SK-N-MC (cell line): ENCODE measurements around the gene PTPN6.
A peak's percentile ranks its signal among the peaks of the same experiment; 100 is the strongest.

ENCODE experiments used
- DNase-seq: peaks from one replicate; pipeline ENCODE4 v3.0.0-alpha.2; 2011; ENCODE audit warnings: low read depth, low spot score
- H3K27ac ChIP-seq: fragments of 200-600 bp; sonication (generic); 2 replicates; pipeline ENCODE4 v1.5.1; 2016; ENCODE audit warnings: mixed run types
- H3K36me3 ChIP-seq: fragments of 200-600 bp; sonication (generic); 2 replicates; pipeline ENCODE4 v1.6.1; 2017; ENCODE audit warnings: antibody characterized with exemption, low read length, mixed read lengths; ENCODE audit not compliant: insufficient read depth
- H3K4me3 ChIP-seq: fragments of 200-600 bp; sonication (generic); 2 replicates; pipeline ENCODE4 v1.5.1; 2016
- H3K9ac ChIP-seq: fragments of 200-600 bp; sonication (generic); 2 replicates; pipeline ENCODE4 v1.8.0; 2017; ENCODE audit warnings: mixed run types, mixed read lengths; ENCODE audit not compliant: insufficient read length
- H3K9me3 ChIP-seq: fragments of 200-600 bp; sonication (generic); 2 replicates; pipeline ENCODE4 v1.6.1; 2017; ENCODE audit warnings: low read depth, mild to moderate bottlenecking, antibody characterized with exemption, low read length, moderate library complexity, mixed read lengths
- EZH2 ChIP-seq: fragments of 200-600 bp; sonication (generic); IDR thresholded peaks from one replicate; pipeline ENCODE4 v1.6.1; 2017; ENCODE audit warnings: antibody characterized with exemption
- FOXP2 ChIP-seq: optimal IDR thresholded peaks from 2 replicates; pipeline ENCODE3; 2011; ENCODE audit warnings: mild to moderate bottlenecking, moderate library complexity; ENCODE audit not compliant: insufficient read depth; ENCODE audit errors: extremely low read length, control extremely low read depth
- POLR2AphosphoS5 ChIP-seq: IDR thresholded peaks from 2 replicates; pipeline ENCODE4 v1.6.1; 2012; ENCODE audit warnings: mild to moderate bottlenecking, low read depth, low read length, borderline replicate concordance

The PTPN6 gene

DNA sequence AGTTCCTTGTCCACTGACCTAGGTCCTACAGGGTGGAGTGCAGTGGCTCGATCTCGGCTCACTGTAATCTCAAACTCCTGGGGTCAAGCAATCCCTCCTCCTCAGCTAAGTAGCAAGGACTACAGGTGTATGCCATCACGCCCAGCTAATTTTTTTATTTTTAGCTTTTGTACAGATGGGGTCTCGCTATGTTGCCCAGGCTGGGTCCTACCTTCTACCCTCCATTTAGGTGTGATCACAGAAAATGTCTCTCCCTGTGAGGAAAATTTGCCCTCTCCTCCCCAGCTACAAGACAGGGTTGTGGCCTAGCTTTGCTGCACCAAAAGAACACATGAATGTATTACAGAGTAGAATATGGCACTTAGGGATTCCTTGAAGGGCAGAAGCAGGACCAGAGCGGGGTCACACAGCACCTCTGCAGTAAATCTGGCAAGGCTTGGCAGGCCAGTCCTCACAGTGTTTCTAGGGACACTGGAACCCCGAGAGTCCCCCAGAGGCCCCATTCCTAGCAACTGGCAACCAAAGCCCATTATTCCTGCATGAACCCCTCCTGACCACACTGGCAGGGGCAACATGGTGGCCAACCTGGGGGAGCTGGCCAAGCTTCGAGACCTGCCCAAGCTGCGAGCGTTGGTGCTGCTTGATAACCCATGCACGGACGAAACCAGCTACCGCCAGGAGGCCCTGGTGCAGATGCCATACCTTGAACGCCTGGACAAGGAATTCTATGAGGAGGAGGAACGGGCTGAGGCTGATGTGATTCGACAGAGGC lies 38.8 kb upstream of the PTPN6 start:
- H3K9me3 ChIP-seq: no peaks in the 10 kb centered on the region
- H3K4me3 ChIP-seq: no peak overlapping the region
- TF ChIP-seq FOXP2 (no peak), POLR2AphosphoS5 (no peak), EZH2 (no peak)
- H3K27ac ChIP-seq: no peak overlapping the region
- no peak overlapping the region for H3K9ac ChIP-seq
- no peak for DNase-seq
- H3K36me3 ChIP-seq: peaks cover 8% of the 10 kb centered on the region; the same call in 1 of the 2 replicates

DNA sequence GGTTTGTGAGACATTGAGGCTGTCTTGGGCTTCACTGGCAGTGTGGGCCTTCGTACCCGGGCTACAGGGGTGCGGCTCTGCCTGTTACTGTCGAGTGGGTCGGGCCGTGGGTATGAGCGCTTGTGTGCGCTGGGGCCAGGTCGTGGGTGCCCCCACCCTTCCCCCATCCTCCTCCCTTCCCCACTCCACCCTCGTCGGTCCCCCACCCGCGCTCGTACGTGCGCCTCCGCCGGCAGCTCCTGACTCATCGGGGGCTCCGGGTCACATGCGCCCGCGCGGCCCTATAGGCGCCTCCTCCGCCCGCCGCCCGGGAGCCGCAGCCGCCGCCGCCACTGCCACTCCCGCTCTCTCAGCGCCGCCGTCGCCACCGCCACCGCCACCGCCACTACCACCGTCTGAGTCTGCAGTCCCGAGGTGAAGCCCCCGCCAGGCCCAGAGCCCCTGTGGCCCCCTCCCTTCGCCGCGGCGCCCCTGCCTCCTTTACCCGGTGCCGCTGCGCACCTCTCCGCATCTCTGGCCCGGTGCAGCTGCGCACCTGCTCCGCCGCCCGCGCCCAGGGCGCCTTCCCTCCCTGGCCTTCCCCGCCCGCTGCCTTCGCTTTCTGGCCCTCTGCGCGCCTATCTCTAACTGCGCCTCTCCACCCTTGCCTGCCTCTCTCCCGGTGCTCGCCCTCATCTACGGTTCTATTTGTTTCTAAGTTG lies 36.8 kb upstream of the PTPN6 start, which contains the start of gene ENO2:
ENO2 (plus strand) TSS at position 335 of the 701 bp plus-strand sequence. CDS start 1,253 bp downstream, outside the sequence.
- H3K9me3 ChIP-seq: no peaks in the 10 kb centered on the region
- H3K4me3 ChIP-seq: peak within 1 kb of the TSS; percentile 89
- no peak for DNase-seq
- no peak within 1 kb of the TSS for H3K27ac ChIP-seq
- peak within 1 kb of the TSS; percentile 64 for H3K9ac ChIP-seq
- TF ChIP-seq EZH2 (no peak), POLR2AphosphoS5 (peak; percentile 25; the same call in 1 of the 2 replicates)
- H3K36me3 ChIP-seq: peaks cover 9% of the 10 kb centered on the region; the same call in 1 of the 2 replicates

DNA sequence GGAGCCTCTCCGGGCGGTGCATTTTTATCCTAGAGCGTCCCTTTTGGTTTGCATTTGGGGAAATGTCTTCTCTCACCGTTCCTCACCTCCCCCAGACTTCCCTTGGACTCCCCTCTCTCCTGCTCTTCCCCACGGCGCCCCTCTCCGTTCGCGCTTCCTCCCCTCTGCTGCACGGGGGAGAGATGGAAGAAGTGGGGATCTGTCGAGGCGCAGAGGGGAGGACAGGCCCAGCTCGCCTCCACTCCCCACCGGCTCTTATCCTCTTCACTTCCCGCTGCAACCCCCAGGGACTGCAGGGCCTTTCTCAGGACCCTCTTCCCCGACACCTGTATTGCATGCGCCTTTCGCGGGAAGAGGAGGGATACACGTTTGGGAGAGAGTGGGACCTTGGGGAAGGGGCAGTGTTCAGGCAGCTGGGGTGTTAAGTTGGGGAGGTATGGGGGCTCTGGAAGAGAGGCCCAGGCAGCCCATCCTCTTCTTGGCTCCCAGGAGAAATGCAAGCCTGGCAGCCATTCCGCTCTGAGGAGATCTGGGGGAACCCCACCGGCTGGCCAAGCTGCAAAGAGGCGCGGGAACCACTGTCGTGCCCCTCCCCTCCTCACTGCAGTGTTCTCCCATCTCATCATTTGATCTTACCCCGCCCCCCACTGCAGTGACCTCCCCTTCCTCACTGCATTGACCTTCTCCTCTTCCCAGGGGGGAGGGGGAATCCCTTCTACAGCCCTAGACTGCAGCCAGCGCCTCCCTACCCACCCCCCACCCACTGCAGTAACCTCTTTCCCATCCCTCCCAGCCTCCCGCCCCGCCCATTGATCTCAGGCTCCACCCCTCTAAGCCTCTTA lies 36.0 kb upstream of the PTPN6 start:
- no peak for DNase-seq
- Histone ChIP-seq H3K36me3 (peaks cover 9% of the 10 kb centered on the region; the same call in 1 of the 2 replicates), H3K9me3 (no peaks in the 10 kb centered on the region), H3K27ac (no peak overlapping the region), H3K9ac (peak overlapping the region; percentile 64), H3K4me3 (peak overlapping the region; percentile 89)
- no peak for TF ChIP-seq EZH2
- TF ChIP-seq POLR2AphosphoS5: no peak
- TF ChIP-seq FOXP2: no peak

DNA sequence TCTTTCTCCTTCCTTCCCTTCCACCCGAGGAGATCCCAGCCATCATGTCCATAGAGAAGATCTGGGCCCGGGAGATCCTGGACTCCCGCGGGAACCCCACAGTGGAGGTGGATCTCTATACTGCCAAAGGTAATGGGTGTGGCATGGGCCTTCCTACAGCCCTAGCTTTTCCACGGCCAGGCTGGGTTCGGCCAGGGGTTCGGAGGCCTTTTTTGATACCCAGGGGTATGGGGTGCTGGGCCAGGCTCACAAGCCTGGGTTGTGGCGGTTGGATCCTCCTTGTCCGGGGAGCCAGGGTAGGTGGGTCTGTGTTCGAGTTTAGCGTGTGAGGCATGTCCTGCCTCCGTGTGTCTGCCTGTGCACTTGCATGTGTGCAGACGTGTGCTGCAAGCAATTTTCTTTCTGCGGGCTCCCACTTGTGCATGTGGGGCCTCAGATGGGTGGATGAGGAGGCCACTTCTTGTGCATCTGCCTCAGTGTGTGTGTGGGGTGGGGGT lies 35.3 kb upstream of the PTPN6 start:
- H3K27ac ChIP-seq: no peak overlapping the region
- no peak for DNase-seq
- H3K9me3 ChIP-seq: no peaks in the 10 kb centered on the region
- H3K36me3 ChIP-seq: peaks cover 9% of the 10 kb centered on the region; the same call in 1 of the 2 replicates
- H3K9ac ChIP-seq: no peak overlapping the region
- TF ChIP-seq FOXP2 (no peak), POLR2AphosphoS5 (no peak), EZH2 (no peak)
- H3K4me3 ChIP-seq: peak overlapping the region; percentile 89

DNA sequence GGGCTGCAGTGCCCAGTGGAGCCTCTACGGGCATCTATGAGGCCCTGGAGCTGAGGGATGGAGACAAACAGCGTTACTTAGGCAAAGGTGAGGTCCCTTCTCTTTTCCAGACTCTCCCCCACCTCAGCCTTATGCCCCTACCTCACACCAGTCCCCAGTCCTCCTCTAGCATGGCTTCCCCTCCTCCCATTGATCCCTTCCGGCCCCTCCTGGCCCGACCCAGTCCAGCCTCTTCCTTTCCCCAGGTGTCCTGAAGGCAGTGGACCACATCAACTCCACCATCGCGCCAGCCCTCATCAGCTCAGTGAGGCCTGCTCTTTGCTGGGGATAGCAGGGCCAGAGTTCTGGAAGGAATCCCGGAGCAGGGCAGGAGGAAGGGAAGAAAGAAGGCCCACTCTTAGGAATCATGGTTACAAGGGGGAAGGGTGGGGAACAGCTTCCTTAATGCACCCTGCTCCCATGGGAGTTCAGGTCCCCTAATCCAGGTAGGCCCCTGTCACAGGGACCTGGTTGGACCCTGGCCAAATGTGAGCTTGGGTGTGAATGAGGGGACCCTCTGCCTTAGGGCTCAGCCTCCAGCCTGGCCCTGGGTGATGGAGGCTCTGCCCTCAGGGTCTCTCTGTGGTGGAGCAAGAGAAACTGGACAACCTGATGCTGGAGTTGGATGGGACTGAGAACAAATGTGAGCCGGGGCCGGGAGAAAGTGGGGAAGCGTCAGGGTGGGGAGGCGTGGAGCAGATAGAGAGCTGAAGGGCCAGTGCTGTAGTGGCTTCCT lies 34.5 kb upstream of the PTPN6 start:
- H3K4me3 ChIP-seq: no peak overlapping the region
- TF ChIP-seq FOXP2 (no peak), EZH2 (no peak), POLR2AphosphoS5 (no peak)
- H3K36me3 ChIP-seq: peaks cover 9% of the 10 kb centered on the region; the same call in 1 of the 2 replicates
- no peak overlapping the region for H3K27ac ChIP-seq
- no peaks in the 10 kb centered on the region for H3K9me3 ChIP-seq
- no peak overlapping the region for H3K9ac ChIP-seq
- DNase-seq: no peak

DNA sequence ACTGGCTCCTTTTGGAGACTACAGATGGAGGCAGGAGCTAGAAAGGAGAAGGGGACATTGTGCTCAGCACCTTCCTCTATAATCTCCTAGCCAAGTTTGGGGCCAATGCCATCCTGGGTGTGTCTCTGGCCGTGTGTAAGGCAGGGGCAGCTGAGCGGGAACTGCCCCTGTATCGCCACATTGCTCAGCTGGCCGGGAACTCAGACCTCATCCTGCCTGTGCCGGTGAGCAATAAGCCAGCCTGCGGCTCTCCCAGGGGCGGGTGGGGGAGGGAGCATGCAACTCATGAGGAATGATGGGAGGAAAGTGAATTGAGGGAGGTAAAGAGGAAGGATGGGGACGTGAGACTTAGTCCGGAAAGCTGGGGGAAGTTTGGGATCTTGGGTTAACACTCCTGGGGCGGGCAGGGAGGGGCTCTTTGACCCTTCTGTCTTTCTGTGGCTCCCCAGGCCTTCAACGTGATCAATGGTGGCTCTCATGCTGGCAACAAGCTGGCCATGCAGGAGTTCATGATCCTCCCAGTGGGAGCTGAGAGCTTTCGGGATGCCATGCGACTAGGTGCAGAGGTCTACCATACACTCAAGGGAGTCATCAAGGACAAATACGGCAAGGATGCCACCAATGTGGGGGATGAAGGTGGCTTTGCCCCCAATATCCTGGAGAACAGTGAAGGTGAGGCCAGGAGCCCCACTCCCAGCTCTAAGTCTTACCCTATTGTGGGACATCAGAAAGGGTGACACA lies 33.5 kb upstream of the PTPN6 start:
- no peak for TF ChIP-seq FOXP2
- TF ChIP-seq POLR2AphosphoS5: no peak
- no peak for TF ChIP-seq EZH2
- Histone ChIP-seq H3K27ac (no peak overlapping the region), H3K4me3 (no peak overlapping the region), H3K9ac (no peak overlapping the region), H3K36me3 (peaks cover 9% of the 10 kb centered on the region; the same call in 1 of the 2 replicates), H3K9me3 (no peaks in the 10 kb centered on the region)
- no peak for DNase-seq

DNA sequence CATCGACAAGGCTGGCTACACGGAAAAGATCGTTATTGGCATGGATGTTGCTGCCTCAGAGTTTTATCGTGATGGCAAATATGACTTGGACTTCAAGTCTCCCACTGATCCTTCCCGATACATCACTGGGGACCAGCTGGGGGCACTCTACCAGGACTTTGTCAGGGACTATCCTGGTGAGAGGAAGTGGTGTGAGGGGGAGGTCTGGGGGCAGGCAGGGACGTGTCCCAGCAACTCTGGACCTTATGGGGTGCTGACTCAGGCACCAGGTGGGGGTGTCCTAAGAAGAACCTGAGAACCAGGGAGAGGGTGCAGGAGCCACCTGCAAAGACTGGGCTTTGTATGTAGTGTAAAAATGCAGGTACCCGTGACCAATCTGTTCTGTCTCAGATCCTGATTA lies 31.6 kb upstream of the PTPN6 start:
- TF ChIP-seq POLR2AphosphoS5 (no peak), FOXP2 (no peak), EZH2 (no peak)
- Histone ChIP-seq H3K4me3 (no peak overlapping the region), H3K9ac (no peak overlapping the region), H3K36me3 (peaks cover 9% of the 10 kb centered on the region; the same call in 1 of the 2 replicates), H3K9me3 (no peaks in the 10 kb centered on the region), H3K27ac (no peak overlapping the region)
- DNase-seq: no peak
